Kidney (tissue), 14 donors: ENCODE data around the gene HOXA7. TPM values are rescaled to one million over a fixed set of nuclear protein-coding genes. Genes with fewer than 3 reads are reported as not detected.
A peak's percentile ranks its signal among the peaks of the same experiment; 100 is the strongest.

ENCODE experiments used
- DNase-seq, 5 donors: peaks; one replicate each; pipeline ENCODE4 v3.0.0-alpha.2; 2013 to 2020
- FAIRE-seq: peaks from 2 replicates; lab custom pipeline; 2012; peaks lifted over from hg19 to GRCh38; lab: Jason Lieb, UNC
- H3K27ac ChIP-seq, 2 donors: one replicate each; pipeline ENCODE4 v1.7.0; 2013; ENCODE audit warnings: low read depth in 2 of 2, low read length in 2 of 2, inconsistent platforms in 1 of 2
- H3K27me3 ChIP-seq: one replicate; pipeline ENCODE4 v1.7.1; 2013; ENCODE audit warnings: low read length, inconsistent platforms; ENCODE audit not compliant: control insufficient read depth, insufficient read depth
- H3K36me3 ChIP-seq, 3 donors: one replicate each; pipeline versions ENCODE4 v1.7.0 to v1.7.1; 2013; ENCODE audit warnings: low read length in 3 of 3, control low read depth in 1 of 3, inconsistent platforms in 1 of 3; ENCODE audit not compliant: insufficient read depth in 3 of 3, control insufficient read depth in 2 of 3
- H3K4me1 ChIP-seq, 3 donors: one replicate each; pipeline versions ENCODE4 v1.7.0 to v1.7.1; 2013; ENCODE audit warnings: low read length in 3 of 3, inconsistent platforms in 1 of 3, low read depth in 1 of 3; ENCODE audit not compliant: control insufficient read depth in 2 of 3, insufficient read depth in 2 of 3
- H3K4me3 ChIP-seq, 3 donors: one replicate each; pipeline versions ENCODE4 v1.7.0 to v1.8.1; 2013; ENCODE audit warnings: low read length in 3 of 3, control low read depth in 1 of 3, inconsistent platforms in 1 of 3
- H3K9ac ChIP-seq, 3 donors: one replicate each; pipeline versions ENCODE4 v1.7.0 to v1.7.1; 2013; ENCODE audit warnings: low read length in 3 of 3, control low read depth in 1 of 3, inconsistent platforms in 1 of 3
- H3K9me3 ChIP-seq, 3 donors: one replicate each; pipeline versions ENCODE4 v1.7.0 to v1.7.1; 2013; ENCODE audit warnings: low read length in 3 of 3, control low read depth in 1 of 3, inconsistent platforms in 1 of 3; ENCODE audit not compliant: control insufficient read depth in 2 of 3, insufficient read depth in 1 of 3
- CTCF ChIP-seq: IDR thresholded peaks from 3 replicates; pipeline ENCODE4 v1.5.1; 2012; ENCODE audit warnings: mild to moderate bottlenecking, moderate library complexity, borderline replicate concordance; ENCODE audit not compliant: insufficient read depth; ENCODE audit errors: extremely low read depth
- intact Hi-C: fragments of 100-400 bp; cut with DNase I; formaldehyde crosslinking; loops from one replicate; pipeline ENCODE4 v1.11.1; 2022
- polyA plus RNA-seq: library from polyadenylated mRNA; stranded (reverse); fragments of 350-450 nt; fragmentation: Illumina TruSeq; extraction: RNeasy Lipid Tissue Mini Kit (QIAGEN cat#74804); gene quantifications from one replicate; pipeline ENCODE4 v1.2.3, GENCODE V29; 2014; ENCODE audit warnings: low read depth, low replicate concordance; ENCODE audit not compliant: insufficient read depth
- total RNA-seq: library from RNA; stranded (reverse); fragmentation: NEBNext Ultra II Directional; extraction: Animal tissue kit (Norgen Biotek cat#: 25700); gene quantifications from one replicate; pipeline ENCODE4 v1.2.1, GENCODE V29; 2021
- donor health status: control.
- donor health status: control.
- donor health status: control.
- donor health status: control.
- donor health status: control.
- donor health status: DM: yes; HTN: yes; CAD: no.
- donor health status: Normal renal cell carcinoma (clear cell type).

Gene HOXA7
- total and polyA plus RNA-seq, 2 donors from 2014 or later: 23.8 to 31.3 TPM

DNA sequence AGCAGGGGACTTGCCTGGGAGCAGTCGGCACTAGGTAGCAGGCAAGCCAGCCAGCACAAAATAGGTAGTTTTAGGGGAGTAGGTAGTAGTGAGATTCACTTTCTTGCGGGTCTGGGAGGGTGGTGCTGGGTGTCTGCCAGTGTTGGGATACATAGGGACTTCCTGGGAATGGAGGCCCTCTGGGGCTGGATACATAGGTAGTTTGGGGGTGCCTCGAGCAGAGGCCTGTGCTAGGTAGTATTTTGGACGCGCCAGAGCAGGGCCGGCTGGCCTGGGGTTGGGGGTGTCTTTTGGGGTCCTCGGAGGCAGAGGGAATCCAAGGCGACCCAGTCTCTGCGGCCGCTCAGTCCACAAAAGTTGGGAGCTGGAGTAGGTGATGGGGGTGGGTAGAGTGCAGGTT, 2.1 kb downstream of the HOXA7 start:
- H3K27me3 ChIP-seq: no peaks in the 10 kb centered on the region
- peaks cover 0 to 19% (median 10%) of the 10 kb centered on the region in 3 donors for H3K4me1 ChIP-seq
- peak overlapping the region; percentile 97 to 98 for H3K27ac ChIP-seq
- intact Hi-C loops: loop anchor here (10.0 kb wide), 1 partner anchor 780 kb away; no protein-coding TSS in a partner anchor
- no peaks in the 10 kb centered on the region for H3K9me3 ChIP-seq
- DNase-seq (peak in 2 of 5 donors; percentile 44 to 63), FAIRE-seq (no peak)
- peak overlapping the region in 2 of 3 donors; percentile 16 to 85 for H3K9ac ChIP-seq
- TF ChIP-seq CTCF: no peak
- peak overlapping the region in 1 of 3 donors; percentile 83 for H3K4me3 ChIP-seq
- H3K36me3 ChIP-seq: no peaks in the 10 kb centered on the region

- H3K4me1 ChIP-seq: peaks cover 0 to 22% (median 10%) of the 10 kb centered on the region in 3 donors
- H3K27me3 ChIP-seq: no peaks in the 10 kb centered on the region
- no peak for TF ChIP-seq CTCF
- FAIRE-seq (no peak), DNase-seq (peak in 1 of 5 donors; percentile 44)
- no peaks in the 10 kb centered on the region for H3K36me3 ChIP-seq
- intact Hi-C loops: loop anchor here (10.0 kb wide), 1 partner anchor 779 kb away; no protein-coding TSS in a partner anchor
- peak overlapping the region in 2 of 3 donors; percentile 47 to 83 for H3K4me3 ChIP-seq
- peak overlapping the region in 2 of 3 donors; percentile 16 to 85 for H3K9ac ChIP-seq
- H3K9me3 ChIP-seq: no peaks in the 10 kb centered on the region
- peak overlapping the region; percentile 97 to 98 for H3K27ac ChIP-seq
Measured at GRCh38 chr7:27153526-27153925, 2.9 kb downstream of the HOXA7 start.

DNA sequence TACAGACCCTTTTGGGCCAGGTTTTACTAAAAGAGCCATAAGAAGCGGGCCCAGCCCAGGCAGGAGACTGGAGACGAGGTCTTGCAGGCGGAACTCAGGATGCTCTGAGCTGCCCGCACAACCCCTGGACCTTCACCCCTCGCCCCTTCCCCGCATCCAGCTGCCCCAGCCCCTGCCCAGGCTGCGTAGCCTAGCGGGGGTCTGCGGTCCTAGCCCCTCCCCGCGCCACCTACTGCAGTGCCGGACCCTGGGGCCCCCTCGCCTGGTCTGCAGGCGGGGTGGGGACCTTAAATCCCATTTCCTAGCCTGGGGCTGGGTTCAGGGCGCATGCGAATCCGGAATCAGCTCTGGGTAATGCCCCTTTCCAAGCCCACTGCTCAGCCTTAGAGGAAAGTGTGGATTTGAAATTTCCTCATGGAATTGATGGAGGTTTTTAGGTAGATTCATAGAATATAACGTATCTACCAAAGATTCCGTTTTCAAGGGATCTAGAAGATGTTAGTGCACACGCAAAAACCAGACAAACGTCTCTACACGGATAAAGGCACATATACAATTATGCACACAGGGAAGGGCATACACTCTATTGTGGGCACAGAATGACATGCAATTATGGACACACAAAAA, 3.5 kb downstream of the HOXA7 start:
- no peaks in the 10 kb centered on the region for H3K9me3 ChIP-seq
- intact Hi-C loops: loop anchor here (10.0 kb wide), 1 partner anchor 778 kb away; no protein-coding TSS in a partner anchor
- DNase-seq: peak in 1 of 5 donors; percentile 73
- peaks cover 0 to 22% (median 16%) of the 10 kb centered on the region in 3 donors for H3K4me1 ChIP-seq
- H3K27ac ChIP-seq: peak overlapping the region; percentile 97 to 98
- no peak for TF ChIP-seq CTCF
- no peaks in the 10 kb centered on the region for H3K36me3 ChIP-seq
- H3K9ac ChIP-seq: peak overlapping the region in 2 of 3 donors; percentile 28 to 85
- no peak for FAIRE-seq
- H3K27me3 ChIP-seq: no peaks in the 10 kb centered on the region
- H3K4me3 ChIP-seq: peak overlapping the region; percentile 56 to 87 (median 83)
